ENCODE data around the gene TMCC1. TPM values are rescaled to one million over a fixed set of nuclear protein-coding genes. Genes with fewer than 3 reads are reported as not detected.

TMCC1 gene
- total RNA-seq, 2 donors from 2014 or later: 10.1 to 13.2 TPM

- no peak for DNase-seq
- no peak for ATAC-seq
- Histone ChIP-seq H3K27me3 (no peaks in the 10 kb centered on the region), H3K4me1 (no peaks in the 10 kb centered on the region), H3K9me3 (no peaks in the 10 kb centered on the region), H3K4me3 (no peak overlapping the region), H3K36me3 (replicated peaks in 1 of 2; ENCODE audit: insufficient read depth in 1 of 2, low read depth in 2 of 2) (no peaks in the 10 kb centered on the region), H3K27ac (no peak overlapping the region)
- TF ChIP-seq, protein P1, sequence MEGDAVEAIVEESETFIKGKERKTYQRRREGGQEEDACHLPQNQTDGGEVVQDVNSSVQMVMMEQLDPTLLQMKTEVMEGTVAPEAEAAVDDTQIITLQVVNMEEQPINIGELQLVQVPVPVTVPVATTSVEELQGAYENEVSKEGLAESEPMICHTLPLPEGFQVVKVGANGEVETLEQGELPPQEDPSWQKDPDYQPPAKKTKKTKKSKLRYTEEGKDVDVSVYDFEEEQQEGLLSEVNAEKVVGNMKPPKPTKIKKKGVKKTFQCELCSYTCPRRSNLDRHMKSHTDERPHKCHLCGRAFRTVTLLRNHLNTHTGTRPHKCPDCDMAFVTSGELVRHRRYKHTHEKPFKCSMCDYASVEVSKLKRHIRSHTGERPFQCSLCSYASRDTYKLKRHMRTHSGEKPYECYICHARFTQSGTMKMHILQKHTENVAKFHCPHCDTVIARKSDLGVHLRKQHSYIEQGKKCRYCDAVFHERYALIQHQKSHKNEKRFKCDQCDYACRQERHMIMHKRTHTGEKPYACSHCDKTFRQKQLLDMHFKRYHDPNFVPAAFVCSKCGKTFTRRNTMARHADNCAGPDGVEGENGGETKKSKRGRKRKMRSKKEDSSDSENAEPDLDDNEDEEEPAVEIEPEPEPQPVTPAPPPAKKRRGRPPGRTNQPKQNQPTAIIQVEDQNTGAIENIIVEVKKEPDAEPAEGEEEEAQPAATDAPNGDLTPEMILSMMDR (IDR thresholded peaks at IDR 0.05): no peak
- TF ChIP-seq POLR2A (IDR thresholded peaks at IDR 0.05): no peak
- intact Hi-C loops (cut with DNase I): no loop called here
- WGBS, 2 donors: 79 to 89% methylated on average over 3 of the region's 3 CpGs
Observed at GRCh38 chr3:129636082-129636481, 257.4 kb downstream of the TMCC1 start.

- 87 to 89% methylated on average over 4 of the region's 4 CpGs for WGBS, 2 donors
- Histone ChIP-seq H3K9me3 (no peaks in the 10 kb centered on the region), H3K27me3 (no peaks in the 10 kb centered on the region), H3K27ac (no peak overlapping the region), H3K36me3 (replicated peaks in 1 of 2; ENCODE audit: insufficient read depth in 1 of 2, low read depth in 2 of 2) (no peaks in the 10 kb centered on the region), H3K4me3 (no peak overlapping the region), H3K4me1 (no peaks in the 10 kb centered on the region)
- intact Hi-C loops (cut with DNase I): no loop called here
- TF ChIP-seq POLR2A (IDR thresholded peaks at IDR 0.05): no peak
- TF ChIP-seq, protein P1 (IDR thresholded peaks at IDR 0.05): no peak
- no peak for ATAC-seq
- DNase-seq: no peak
Observed at GRCh38 chr3:129635656-129636055, 257.9 kb downstream of the TMCC1 start.

DNA sequence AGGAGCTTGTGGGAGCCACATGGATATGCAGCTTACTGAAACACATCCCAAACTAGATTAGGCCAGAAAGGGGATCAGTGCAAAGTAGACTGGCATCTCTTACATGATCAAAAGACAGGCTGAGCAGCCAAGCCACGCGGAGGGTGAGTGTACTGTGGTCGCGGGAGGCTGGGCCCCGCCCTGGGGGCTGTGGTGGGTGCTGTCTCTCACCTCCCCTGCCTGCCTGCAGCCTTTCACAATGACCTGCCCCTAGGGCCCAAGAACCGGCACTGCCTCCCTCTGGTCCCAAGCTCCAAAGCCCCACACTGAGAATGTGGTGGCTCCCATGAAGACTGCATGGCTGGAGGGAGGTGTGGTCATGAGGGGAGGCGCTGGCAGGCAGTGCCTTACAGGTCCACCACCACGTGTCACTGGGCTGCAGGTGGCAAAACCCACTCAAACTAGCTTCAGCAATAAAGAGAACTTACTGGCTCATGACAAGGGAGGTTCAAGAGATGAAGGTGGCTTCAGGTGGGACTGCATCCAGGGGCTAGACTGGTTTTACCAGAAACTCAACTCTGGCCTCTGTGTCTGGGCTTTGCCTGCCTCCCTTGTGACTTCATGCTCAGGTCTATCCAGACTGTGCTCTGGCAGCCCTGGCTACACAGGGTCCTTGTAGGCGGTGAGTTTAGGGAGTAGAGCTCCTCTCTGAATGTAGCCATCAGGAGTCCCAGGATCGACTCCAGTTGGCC is 259.6 kb downstream of the TMCC1 start:
- intact Hi-C loops (cut with DNase I): loop anchor here (5.0 kb wide), 1 partner anchor 193 kb away; no protein-coding TSS in a partner anchor

DNA sequence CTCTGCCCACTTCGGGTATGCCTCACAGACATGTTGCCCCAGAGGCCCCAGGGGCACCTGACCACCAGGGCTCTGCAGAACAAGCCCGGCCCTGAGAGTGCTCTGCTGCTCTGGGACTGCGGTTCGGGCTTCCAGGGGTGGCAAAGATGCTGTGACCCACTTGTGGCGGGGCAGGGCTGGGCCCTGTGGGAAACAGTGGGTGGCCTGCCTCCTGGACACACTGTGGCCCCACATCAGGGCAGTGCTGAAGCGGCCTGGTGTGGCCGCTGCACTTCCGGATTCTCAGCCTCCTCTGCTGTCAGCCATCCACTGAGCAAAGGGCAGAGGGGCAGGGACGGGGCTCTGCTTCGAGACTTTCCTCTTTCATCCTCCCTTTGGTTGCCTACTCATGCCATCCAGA is 260.5 kb downstream of the TMCC1 start:
- H3K27ac ChIP-seq: no peak overlapping the region
- DNase-seq (no peak), ATAC-seq (no peak)
- H3K9me3 ChIP-seq: no peaks in the 10 kb centered on the region
- 69 to 84% methylated on average over 6 to 10 of the region's 10 CpGs for WGBS, 2 donors
- H3K27me3 ChIP-seq: no peaks in the 10 kb centered on the region
- H3K4me1 ChIP-seq: peaks cover 7% of the 10 kb centered on the region
- H3K36me3 ChIP-seq (replicated peaks in 1 of 2; ENCODE audit: insufficient read depth in 1 of 2, low read depth in 2 of 2): no peaks in the 10 kb centered on the region
- intact Hi-C loops (cut with DNase I): loop anchor here (5.0 kb wide), 1 partner anchor 194 kb away; no protein-coding TSS in a partner anchor
- H3K4me3 ChIP-seq: no peak overlapping the region
- TF ChIP-seq POLR2A (IDR thresholded peaks at IDR 0.05): no peak
- TF ChIP-seq, protein P1 (IDR thresholded peaks at IDR 0.05): no peak

More for the DNA sequence above, 259.6 kb downstream of the TMCC1 start:
- H3K27ac ChIP-seq: no peak overlapping the region
- no peak for DNase-seq
- no peak for ATAC-seq
- H3K27me3 ChIP-seq: no peaks in the 10 kb centered on the region
- no peaks in the 10 kb centered on the region for H3K4me1 ChIP-seq
- WGBS, 2 donors: 72 to 82% methylated on average over 7 to 10 of the region's 10 CpGs
- H3K4me3 ChIP-seq: no peak overlapping the region
- no peaks in the 10 kb centered on the region for H3K9me3 ChIP-seq
- TF ChIP-seq, protein P1 (IDR thresholded peaks at IDR 0.05): no peak
- TF ChIP-seq POLR2A (IDR thresholded peaks at IDR 0.05): no peak
- no peaks in the 10 kb centered on the region for H3K36me3 ChIP-seq (replicated peaks in 1 of 2; ENCODE audit: insufficient read depth in 1 of 2, low read depth in 2 of 2)

- no peaks in the 10 kb centered on the region for H3K27me3 ChIP-seq
- no peak for ATAC-seq
- no peaks in the 10 kb centered on the region for H3K36me3 ChIP-seq (replicated peaks in 1 of 2; ENCODE audit: insufficient read depth in 1 of 2, low read depth in 2 of 2)
- no peak overlapping the region for H3K4me3 ChIP-seq
- no peak for DNase-seq
- TF ChIP-seq, protein P1 (IDR thresholded peaks at IDR 0.05): no peak
- TF ChIP-seq POLR2A (IDR thresholded peaks at IDR 0.05): no peak
- no peak overlapping the region for H3K27ac ChIP-seq
- WGBS, 2 donors: 68 to 70% methylated on average over 9 to 11 of the region's 11 CpGs
- no peaks in the 10 kb centered on the region for H3K9me3 ChIP-seq
- peaks cover 11% of the 10 kb centered on the region for H3K4me1 ChIP-seq
- intact Hi-C loops (cut with DNase I): loop anchor here (5.0 kb wide), 1 partner anchor 195 kb away; no protein-coding TSS in a partner anchor
Observed at GRCh38 chr3:129632556-129632955, 261.0 kb downstream of the TMCC1 start.
